Measurements from ENCODE around the gene PLA2G4E. TPM values are rescaled to one million over a fixed set of nuclear protein-coding genes. Genes with fewer than 3 reads are reported as not detected.

Gene PLA2G4E
- total RNA-seq, 1 donor from 2014 or later, result 18.1 TPM

DNA sequence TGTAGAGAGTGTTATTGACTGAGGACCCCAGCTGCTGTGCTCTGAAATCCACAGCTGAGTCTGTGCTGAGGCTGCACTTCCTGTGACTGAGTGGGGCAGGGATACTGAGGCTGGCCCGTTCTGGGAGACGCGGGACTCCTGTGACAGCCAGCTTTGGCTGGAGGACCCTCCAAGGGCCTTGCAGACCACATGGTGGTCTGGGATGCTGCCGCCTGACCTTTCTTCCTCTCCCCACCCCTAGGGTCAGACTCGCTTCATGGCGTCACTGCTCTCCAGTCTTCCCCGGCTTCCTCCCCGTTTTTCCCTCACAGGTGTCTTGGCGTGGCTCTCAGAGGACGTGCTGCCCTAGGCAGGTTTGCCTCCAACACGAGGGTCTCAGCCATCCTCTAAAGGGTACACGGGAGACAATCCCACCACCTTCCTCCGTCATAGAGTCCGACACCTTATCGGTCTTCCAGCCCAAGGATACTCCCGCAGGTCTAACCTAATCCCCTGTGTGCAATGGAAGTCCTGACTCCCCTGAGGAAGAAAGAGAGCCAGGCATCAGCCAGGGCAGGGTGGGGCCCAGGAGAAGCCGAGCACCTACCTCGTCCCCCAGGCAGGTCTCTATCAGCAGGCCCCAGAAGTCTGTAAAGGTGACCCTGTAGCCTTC lies 28.6 kb downstream of the PLA2G4E start:
- no peak for ATAC-seq

DNA sequence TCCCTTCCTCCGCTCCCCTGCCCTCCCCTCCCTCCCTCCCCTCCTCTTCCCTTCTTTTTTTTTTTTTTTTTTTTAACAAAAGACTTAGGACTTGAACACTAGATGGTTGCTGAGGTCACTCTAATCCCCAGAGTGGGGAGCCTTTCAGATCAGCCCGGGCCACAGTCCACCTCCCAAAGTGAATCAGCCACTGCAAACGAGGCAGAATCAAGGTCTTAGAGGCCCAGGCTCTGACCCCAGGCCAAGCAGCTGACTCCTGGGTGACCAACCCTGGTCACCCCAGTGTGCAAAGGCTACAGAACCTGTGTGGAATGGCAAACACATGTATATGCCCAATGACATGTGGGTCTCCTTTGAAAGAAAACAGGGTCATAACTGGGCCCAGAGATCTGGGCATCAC lies 30.2 kb downstream of the PLA2G4E start:
- ATAC-seq, result no peak

DNA sequence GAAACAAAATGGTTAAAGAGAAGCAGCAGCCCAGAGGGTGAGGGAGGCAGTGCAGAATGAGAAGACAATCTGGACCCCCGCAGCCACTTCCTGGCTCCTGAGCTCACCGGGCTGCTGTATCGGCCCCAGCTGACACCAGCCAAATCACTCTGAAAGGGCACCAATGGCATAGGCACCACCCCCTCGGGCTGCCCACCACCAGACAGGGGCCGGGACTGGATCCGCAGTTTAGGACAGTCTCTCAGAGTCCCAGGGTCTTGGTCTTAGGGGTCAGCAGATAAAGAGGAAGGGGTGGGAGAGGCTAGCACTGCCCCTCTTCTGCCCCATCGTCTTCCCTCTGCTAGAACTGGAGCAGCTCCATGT lies 30.6 kb downstream of the PLA2G4E start:
- no peak for ATAC-seq

DNA sequence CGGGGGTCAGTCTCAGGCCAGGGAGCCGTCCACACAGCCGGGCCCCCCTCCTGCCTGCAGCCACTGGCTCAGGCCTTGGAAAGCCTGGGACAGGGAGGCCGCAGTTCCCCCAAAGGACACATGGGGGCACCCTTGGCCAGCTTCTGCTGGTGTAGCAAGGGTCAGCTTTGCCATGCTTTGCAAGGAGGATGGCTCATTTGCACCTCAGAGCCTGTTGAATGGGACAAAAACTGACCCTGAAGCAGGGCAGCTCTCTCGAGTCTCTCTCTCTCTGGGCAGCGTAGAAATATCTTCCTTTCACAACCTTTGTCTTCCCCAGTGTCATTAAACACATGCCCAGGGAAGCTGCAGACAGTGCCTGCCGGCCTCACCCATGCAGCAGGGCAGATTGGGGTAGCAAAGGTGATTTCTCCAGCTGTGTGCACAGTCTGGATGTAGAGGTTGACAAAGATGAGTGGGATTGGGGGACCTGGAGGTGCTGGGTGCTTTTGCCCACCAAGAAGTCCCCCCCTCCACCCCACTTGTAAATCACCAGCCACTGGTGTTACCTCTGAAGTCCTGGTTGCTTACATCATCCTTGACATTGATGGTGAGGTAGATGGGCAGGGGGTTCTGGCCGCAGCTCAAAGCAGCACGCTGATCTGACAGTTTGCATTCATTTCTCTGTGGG lies 31.1 kb downstream of the PLA2G4E start:
- peak; percentile 82 for ATAC-seq

DNA sequence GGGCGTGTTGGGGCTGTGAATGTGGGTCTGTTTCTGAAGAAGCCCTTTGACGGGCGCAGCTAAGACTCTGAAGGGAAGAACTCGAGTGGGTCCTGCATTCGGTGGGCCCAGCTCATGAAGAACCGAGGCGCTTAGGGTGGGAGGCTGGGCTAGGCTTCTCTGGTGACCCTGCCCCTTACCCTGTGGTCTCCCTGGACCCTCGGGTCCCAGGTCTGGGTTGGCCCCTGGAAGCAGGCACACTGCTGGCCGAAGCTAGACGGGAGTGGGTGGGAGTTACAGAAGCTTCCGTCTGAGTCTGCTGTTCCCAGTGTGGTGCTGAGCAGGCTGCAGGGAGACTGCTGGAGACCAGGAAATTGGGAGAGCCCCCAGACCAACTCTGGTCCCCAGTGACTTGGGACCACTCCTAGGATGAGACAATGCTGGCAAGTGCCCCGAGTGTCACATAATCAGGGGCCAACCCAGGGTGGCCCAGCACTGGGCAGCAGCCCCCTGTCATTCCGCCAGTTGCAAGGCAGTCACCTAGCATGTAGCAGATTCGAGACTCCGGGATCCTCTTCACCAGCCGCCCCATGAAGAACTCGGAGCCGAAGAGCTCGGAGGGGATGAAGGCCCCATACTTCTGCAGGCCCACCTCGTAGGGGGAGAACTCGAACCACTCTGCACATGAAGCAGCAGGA lies 31.8 kb downstream of the PLA2G4E start:
- ATAC-seq, result no peak

DNA sequence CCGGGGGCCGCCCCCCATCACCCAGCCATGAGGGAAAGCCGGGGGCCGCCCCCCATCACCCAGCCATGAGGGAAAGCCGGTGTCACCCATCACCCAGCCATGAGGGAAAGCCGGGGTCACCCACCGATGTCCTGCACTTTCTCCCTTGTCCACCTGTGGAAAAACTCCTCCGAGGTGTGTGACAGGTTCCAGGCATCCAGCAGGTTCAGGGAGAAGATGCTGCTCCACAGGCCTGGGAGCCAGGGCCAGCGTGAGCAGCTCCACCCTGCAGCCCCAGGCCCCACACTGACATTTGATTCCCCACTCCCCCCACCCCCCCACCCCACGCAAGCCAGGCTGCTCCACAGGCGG lies 32.9 kb downstream of the PLA2G4E start:
- no peak for ATAC-seq

DNA sequence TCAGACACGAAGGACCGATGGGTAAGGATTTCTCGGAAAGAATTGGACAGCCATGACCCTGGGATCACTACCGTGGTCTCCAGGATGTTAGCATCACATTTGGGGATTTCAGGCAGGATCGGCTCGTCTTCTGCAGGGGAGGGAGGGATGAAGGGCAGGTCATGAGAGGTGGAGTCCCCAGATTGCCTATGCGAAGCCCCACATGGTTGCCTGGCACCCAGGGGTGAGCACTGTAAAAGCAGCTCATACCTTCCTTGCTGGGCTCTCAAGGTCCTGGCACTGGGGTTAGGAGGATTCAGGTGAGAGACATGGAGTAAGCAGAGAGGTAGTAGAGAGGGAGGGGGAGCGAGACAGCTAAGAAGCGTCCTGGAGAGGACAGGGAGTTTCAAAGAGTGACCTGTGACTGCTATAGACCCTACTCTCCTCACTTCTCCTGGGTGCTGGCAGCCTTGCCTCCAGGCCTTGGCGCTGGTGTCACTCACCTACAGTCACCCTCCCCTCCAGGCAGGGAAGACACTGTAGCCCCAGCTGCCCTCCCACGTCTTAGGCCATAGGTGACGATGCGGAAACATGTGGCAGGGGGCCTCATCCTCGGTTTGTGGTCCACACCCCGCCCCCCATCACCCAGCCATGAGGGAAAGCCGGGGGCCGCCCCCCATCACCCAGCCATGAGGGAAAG lies 33.5 kb downstream of the PLA2G4E start:
- no peak for ATAC-seq

DNA sequence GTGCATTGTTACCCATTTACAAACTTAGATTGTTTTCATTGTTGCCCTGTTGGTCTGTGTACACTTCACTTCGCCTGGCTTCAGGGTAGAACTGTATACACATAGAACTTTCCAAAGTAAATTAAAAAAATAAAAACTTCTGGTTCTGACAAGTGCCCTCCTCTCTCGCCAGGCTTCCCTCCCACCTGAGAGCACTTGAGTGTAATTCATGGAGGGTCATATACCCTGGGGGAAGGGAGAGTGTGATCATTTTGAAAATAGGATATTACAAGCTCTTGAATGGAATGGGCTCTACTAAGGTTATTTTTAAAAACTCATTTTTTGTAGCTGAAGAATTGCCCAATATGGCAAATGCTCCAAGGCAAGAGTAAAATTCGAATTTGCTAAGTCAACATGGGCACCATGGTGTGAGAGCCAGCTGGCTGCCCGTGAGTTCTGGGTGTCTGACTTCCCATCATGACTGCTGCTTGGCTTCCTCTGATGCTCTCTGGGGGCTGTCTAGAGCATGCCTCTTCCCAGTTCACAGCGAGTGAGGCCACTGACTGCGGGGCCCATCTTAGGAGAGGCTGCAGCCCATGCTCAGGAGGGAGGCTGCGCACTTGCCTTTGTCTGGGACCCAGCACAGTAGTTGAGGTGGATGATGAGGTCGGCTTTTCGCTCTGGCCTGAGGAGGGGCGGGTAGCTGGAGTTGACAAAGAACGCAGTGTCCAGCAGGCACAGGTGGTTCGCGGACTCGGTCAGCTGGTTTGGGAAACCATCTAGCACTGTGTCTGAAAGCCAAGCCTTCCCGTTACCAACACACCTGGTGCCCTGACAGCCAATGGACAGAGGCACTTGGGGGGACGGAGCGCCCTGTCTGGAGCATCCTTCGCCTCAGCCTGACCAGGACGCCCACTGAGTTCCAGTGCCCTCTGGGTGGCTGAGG lies 35.3 kb downstream of the PLA2G4E start:
- ATAC-seq, result no peak

DNA sequence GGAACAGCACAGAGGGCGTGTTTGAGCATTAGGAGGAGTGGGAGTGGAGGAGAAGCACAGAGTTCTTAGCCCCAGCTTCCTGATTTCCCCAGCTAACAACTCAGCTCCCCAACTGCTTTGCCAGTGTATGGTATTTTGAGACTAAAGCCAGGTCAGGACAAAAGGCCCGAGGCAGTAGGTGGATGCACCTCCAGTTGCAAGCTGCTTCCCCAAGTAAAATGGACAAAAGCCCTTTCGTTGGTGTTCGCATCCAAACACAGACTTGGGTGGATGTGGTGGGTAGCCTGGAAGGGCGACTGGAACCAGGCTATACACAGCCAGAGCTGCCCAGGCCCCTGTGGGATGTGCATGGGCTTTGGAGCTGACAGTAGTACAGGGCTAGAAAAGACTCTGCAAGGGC lies 36.2 kb downstream of the PLA2G4E start:
- ATAC-seq, result no peak

DNA sequence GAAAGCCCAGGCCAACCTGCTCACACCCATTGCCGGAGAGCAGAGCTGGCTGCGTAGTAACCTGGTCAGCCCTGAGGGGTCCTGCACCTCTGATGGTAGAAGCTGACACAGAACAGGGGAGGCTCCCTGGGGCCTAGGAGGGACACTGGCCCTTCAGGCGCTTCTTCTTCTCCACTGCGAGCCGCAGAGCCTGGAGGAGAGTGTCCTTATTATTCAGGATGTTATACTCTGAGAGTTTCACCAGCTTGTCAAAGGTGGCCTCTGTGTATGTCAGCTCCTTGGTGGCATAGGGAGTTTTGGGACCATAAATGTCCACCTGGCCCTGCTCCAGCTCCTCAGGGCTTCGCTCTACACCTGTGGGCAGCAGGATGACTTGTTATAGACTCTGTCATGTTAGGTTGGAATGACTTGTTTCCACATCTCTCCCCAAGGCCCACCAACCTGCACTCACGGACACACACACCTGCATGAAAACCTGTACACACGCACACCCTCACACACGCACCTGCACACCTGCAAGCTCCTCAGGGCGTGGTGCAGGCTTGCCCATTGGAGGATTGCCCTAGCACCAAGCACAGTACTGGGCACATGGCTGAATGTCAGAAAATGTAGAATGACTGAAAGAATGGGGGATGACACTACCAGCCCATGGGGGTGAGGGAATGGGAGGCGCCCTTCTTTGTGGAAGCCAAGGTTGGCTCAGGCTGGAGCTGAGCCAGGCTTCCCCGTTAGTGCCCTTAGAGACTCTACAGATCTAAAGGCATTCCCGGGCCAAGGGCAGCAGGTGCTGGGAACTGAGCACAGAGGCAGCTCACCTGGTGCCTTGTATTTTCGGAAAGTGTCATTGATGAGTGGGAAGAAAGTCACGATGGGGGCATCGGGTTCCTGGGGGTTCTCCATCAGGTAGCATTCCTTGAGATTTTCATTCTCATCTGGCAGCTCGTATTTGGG lies 36.9 kb downstream of the PLA2G4E start:
- no peak for ATAC-seq

DNA sequence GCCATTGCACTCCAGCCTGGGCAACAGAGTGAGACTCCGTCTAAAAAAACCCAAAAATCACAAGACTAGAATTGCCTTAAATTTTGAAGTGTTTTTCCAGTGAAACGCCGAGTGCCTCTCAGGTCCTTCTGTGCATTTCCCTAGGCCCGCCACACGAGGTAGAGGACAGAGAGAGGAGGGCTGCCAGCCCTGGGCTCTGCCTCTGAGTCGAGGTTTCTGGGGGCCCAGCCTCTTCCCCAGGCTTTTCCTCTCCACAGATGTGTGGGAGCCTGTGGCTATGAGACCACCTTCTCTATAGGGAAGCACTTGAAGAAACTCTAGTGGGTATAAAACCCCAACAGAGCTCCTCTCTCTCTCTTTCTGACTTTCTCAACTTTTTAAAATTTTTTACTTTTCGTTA lies 37.6 kb downstream of the PLA2G4E start:
- ATAC-seq, result no peak

DNA sequence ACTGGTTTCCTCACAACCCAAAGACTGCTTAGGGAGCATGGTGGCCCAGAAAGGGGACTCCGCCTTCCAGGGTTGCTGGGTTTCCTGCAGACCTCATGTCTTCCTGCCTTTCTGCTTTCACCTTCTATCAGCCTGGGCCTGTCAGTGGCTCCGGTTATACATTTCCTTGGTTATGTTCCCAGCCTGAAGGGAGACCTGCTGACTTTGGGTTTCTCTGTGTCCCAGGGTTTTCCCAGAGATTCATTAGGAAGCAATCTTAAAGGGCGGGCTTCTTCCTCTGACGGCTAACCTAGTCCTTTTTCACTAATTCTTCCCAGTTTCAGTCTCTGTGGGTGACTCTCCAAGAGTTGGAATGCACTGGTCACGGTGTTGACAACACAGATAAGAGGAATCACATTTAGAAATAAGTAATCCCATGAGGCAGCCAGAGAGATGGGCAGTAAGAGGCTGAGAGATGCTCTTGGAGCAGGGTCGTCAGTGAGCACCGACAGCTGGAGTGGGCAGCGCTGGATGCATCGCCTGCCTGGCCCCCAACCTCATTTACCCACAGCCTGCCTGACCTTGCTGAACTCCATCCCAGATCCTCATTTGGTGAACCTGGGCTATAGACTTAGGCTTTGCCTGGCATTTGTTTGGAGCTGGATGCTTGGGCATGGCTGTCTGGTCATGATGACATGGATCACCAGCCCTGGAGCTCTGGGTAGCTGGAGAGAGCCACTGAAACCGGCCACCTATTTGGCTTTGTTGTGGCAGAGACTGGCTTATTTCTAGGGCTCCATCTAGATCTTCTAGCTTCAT lies 38.5 kb downstream of the PLA2G4E start:
- ATAC-seq, result no peak

DNA sequence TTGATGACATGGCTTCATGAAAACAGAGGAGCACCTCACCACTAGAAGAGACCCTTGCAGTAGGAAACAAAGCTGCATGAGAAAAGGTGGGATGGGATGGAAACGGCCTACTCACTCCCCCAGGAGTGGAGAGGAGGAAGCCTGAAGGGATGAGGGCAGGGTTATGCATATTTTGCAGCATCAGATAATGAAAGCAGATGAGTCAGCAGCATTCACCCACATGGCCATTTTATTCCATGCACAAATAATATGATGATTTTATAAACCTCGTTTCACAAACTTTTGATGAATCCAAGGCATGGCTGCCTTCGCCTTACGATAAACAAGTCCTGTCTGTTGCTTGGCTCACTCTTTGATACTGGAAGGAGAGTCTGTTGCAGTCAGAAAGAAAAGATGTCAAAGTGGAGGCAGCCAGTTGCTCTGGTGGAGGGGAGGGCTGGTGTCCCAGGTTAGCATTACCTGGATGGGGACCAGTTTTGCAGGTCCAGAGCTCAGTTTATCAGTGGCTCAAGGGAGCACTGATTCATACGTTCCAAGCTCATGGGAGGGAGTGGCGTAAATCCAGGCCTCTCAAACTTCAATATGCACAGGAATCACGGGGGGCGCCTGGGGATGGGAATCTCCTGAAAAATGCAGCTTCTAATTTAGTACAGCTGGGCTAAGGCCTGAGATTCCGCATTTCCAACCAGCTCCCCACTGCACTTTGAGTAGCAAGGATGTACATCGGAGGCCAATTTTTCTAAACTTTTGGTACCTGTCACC lies 39.3 kb downstream of the PLA2G4E start:
- ATAC-seq, result peak; percentile 43

DNA sequence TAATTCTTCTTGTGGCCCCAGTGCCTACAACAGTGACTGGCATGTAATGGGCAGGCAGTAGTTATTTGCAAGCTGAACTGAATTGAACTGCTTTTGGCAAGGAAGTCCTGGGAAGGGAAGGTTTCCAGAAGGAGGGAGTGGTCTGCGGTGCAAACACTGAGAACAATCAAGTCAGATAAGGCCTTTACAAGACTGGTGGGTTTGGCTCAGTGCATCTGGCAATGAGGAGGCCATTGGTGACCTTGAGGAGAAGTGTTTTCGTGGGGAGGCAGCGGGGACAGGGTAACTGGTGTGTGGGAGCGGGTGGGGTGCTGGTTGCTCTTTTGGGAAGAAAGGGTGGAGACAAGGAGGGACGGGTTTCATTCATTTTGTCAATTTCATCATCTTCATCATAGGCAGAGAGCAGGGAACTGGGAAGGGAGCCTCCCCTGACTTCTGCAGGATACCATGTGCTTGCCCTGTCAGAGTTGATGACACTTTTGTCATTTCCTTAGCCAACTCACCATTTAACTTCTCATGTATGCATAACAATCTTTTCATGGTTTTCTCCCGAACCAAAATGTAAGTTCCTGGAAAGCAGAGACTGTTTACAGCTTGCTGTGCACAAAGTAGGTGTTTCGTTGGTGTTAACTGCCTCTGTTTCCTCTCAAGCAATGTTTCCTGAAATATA lies 40.1 kb downstream of the PLA2G4E start:
- ATAC-seq, result no peak

DNA sequence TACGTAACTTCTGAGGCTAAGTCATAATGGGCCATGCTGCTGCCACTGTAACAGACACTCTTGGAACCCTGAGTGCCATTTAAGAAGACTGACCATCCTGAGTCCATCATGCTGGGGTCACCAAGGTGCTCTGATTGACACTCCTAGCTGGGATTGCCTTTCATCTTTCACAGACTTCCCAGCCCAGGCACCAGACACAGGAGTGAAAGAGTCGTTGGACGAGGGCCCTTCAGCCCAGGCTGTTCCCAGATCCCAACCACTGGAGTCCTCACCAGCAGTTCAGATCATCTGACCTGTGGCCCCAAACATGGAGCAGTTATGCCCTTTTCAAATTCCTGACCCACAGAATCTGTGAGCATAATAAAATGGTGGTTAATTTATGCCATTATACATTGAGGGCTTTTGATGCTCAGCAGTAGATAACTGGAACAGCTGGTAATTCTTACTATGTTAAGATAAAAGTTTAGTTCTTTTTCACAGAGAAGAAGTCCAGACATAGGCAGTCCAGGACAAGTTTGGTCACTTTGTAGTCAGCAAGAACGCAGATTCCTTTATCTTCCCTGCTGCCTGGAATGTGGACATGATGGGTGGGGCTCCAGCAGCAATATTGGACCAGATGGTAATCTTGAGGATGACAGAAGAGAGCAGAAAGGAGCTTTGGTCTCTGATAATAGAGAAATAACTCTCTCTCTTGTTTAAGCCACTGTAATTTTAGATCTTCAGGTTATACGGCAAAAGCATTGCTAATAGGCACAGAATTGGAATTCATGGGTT lies 41.2 kb downstream of the PLA2G4E start:
- ATAC-seq, result no peak

DNA sequence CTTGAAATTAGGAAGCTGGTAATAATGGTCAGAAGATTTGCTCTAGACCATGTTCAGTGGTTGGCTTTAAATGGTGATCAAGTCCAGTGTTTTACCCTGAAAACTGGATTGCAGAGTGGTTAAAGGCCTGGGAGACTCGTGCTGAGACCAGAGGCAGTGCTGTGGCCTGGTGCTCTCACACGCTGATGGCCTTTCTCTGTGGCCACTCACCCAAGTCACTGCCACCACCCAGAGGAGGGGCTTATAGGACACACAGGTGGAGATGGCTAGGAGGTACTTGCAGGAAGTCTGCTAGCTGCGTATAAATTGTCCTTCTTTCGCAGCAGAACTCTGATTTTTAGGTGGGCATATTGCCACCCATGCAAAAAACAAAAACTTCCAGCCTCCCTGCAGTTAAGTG lies 42.3 kb downstream of the PLA2G4E start:
- ATAC-seq, result no peak

DNA sequence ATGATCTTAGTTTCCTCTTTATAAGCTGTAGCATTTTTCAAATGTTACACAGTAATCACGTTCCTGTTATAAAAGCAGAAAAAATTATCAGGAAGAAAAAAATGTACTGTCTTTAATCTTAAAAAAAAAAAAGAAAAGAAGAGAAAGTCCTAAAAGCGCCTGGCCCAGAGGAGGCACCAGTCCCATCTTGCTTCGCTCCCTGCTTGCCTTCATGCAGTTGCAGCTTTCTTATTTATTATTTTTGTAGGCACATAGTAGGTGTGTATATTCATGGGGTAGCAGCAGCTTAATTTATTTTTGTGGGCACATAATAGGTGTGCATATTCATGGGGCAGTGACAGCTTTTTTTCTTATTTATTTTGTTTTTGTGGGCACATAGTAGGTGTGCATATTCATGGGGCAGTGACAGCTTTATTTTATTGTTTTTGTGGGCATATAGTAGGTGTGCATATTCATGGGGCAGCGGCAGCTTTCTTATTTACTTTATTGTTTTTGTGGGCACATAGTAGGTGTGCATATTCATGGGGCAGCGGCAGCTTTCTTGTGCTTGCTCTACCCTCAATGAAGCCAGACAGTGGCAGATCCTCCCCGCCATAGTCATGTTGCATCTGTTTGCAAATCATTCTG lies 43.0 kb downstream of the PLA2G4E start:
- ATAC-seq, result no peak

DNA sequence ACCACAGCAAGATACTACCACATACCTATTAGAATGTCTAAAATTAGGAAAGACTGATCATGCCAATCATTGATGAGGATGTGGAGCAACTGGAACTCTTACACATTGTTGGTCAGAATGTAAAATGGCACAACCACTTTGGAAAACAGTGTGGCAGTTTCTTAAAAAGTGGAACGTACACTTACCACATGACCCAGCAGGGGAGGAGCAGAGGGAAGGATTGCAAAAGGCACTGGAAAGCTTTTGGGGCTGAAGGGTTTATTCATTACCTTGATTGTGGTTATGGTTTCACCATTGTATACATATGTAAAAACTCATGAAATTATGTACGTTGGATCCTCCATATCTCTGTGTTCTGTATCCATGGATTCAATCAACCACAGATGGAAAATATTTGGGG lies 45.2 kb downstream of the PLA2G4E start:
- no peak for ATAC-seq
